Epithelial cell of esophagus (primary cell): Measurements from ENCODE around the gene PTCD1.

ENCODE experiments used
- DNase-seq: peaks from one replicate; pipeline ENCODE4 v3.0.0; 2010; ENCODE audit warnings: low read depth
- H3K4me3 ChIP-seq: 2 replicates; pipeline ENCODE4 v1.5.1; 2011; ENCODE audit warnings: mild to moderate bottlenecking, low read length, control low read depth
- TF ChIP-seq, protein P1 (sequence below): IDR thresholded peaks from 2 replicates; pipeline ENCODE4 v1.5.1; 2011; ENCODE audit warnings: low read depth, mild to moderate bottlenecking, low read length, control low read depth, inconsistent platforms; ENCODE audit not compliant: insufficient read depth; ENCODE audit errors: missing control alignments

PTCD1 gene

DNA sequence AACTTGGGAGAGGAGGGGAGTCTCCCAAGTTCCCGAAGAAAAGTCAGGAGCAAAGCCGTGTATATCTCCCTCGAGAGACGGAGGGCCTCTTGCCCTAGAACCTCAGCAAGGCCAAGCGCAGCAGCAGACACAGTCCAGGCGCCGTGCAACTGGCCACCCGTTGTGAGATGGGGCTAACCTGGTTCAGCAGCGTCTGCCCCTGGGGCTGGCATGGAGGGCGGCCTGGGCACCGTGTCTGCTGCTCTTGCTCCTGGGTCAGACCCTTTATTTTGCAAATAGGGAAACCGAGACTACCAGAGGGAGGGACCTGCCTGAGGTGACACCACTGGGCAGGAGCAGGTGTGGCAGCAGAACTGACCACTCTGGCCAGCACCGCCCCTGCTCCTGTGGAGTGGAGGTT, 13.9 kb upstream of the PTCD1 start:
- no peak for DNase-seq
- H3K4me3 ChIP-seq, result no peak overlapping the region

DNA sequence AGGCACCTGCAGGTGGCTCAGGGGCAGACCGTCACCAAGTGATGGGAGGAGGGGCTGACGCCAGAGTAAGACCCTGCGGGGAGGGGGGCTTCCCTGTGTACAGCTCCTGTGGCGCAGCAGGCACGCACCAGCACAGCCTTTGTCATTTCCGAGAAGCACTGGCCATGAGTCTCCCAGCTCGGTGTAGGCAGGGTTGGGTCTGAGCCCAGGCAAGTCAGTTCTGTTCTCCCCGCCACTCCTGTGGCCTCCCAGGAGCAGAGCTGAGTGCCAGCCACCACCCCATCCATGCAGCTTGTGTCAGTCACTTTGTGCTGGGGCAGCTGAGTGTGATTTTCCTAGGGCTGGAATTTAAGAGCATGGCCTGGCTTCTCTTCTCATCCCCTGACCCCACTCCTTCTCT, 13.3 kb upstream of the PTCD1 start:
- TF ChIP-seq, protein P1, sequence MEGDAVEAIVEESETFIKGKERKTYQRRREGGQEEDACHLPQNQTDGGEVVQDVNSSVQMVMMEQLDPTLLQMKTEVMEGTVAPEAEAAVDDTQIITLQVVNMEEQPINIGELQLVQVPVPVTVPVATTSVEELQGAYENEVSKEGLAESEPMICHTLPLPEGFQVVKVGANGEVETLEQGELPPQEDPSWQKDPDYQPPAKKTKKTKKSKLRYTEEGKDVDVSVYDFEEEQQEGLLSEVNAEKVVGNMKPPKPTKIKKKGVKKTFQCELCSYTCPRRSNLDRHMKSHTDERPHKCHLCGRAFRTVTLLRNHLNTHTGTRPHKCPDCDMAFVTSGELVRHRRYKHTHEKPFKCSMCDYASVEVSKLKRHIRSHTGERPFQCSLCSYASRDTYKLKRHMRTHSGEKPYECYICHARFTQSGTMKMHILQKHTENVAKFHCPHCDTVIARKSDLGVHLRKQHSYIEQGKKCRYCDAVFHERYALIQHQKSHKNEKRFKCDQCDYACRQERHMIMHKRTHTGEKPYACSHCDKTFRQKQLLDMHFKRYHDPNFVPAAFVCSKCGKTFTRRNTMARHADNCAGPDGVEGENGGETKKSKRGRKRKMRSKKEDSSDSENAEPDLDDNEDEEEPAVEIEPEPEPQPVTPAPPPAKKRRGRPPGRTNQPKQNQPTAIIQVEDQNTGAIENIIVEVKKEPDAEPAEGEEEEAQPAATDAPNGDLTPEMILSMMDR, result no peak
- DNase-seq, result no peak
- H3K4me3 ChIP-seq, result no peak overlapping the region

More for the DNA sequence above, 13.9 kb upstream of the PTCD1 start:
- TF ChIP-seq, protein P1, result no peak

DNA sequence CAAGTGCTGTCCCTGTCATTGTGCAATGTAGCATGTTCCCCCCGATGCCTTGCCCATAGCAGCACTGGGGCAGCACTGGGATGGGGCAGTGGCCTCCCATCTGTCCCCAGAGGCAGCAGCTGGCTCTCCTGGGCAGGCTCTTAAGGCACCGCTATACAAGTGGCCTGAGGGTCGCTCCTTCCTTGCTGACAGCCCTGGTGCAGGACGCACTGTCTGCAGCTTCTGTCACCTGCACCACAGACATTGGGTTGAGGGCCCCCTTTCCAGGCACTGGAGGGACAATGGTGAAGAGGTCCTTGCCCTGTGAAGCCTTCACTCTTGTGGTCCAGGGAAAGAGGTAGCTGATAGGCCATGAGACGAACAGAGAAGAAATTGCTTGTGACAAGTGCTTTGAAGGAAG, 10.7 kb upstream of the PTCD1 start:
- H3K4me3 ChIP-seq, result no peak overlapping the region
- DNase-seq, result no peak
- TF ChIP-seq, protein P1, result no peak

DNA sequence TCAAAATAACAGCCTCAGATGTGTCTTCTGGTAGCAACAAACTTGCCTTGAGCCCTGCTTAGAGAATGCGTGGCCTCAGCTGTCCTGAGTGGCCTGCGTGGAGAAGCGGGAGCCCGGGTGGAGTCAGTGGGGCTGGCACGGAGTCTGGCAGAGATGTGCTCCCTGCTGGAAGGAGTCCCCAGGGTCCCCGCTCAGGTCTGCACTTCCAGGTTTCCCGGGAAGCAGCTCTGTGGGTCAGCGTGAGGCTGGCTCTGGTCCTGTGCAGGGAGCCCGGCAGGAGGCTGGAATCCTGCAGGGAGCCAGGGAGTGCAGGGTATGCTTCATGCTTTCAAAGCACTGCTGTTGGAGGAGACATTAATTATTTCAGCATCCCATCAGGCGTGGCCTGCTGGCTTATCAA, 10.3 kb upstream of the PTCD1 start:
- TF ChIP-seq, protein P1, result no peak
- no peak for DNase-seq
- no peak overlapping the region for H3K4me3 ChIP-seq

DNA sequence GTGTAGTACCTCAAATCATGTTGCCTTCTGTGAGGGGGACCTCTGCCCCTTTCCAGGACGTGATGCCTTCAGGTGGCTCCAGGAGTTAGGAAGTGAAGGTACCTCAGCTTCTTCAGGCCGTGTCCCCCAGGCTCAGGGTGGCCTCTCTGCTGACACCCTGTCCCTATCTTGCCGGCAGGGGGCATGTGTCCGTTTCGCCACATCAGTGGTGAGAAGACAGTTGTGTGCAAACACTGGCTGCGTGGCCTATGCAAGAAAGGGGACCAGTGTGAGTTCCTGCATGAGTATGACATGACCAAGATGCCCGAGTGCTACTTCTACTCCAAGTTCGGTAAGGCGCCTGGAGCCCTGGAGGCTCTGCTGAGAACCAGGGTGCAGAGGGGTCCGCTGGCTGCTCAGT, 9.3 kb upstream of the PTCD1 start:
- no peak overlapping the region for H3K4me3 ChIP-seq
- DNase-seq, result no peak
- TF ChIP-seq, protein P1, result peak; percentile 13

DNA sequence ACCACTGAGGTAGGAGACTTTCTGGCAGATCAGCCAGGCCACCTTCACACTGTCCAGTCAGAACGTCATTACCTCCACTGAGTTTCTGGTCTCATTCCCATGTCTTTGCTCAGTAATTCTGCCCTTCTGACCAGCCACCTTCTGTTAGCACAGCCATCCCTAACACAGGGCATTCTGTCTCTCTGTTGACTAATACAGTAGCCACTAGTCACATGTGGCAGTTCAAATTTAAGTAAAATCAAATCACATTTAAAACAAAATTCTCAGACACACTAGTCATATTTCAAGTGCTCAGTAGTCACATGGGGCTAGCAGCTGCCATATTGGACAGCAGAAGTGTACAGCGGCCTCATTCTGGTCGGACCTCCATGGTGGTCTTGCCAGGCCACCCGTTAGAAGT, 7.5 kb upstream of the PTCD1 start:
- no peak for DNase-seq
- H3K4me3 ChIP-seq, result no peak overlapping the region
- TF ChIP-seq, protein P1, result no peak

DNA sequence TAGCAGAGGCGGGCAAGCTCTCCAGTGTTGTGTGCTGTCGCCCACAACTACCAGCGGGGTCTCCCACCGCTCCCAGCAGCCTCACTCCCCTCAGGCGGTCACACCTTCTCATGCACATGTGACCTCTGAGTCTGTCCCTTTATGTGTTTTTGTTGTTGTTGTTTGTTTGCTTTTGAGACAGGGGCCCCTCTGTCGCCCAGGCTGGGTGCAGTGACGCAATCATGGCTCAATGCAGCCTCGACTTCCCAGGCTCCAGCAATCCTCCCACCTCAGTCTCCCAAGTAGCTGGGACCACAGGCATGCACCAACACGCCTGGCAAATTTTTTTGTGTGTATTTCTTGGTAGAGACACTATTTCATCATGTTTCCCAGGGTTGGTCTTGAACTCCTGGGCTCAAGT, 1.6 kb upstream of the PTCD1 start:
- peak overlapping the region; percentile 95 for H3K4me3 ChIP-seq
- peak; percentile 64 for DNase-seq
- TF ChIP-seq, protein P1, result no peak
